NT2/D1 (cell line): ENCODE measurements around the gene TANK.

Source experiments
- SUZ12 ChIP-seq: IDR thresholded peaks from 2 replicates; pipeline ENCODE4 v1.6.1; 2011; ENCODE audit not compliant: insufficient read length, insufficient read depth; ENCODE audit errors: extremely low read depth
- YY1 ChIP-seq: IDR thresholded peaks from 2 replicates; pipeline ENCODE4 v1.6.1; 2011; ENCODE audit not compliant: insufficient read length, insufficient read depth
- ZNF274 ChIP-seq: IDR thresholded peaks from 2 replicates; pipeline ENCODE4 v1.6.1; 2011; ENCODE audit warnings: mild to moderate bottlenecking, low read depth, low read length

GRCh38 chr2:161160226-161161073 is at the start of gene TANK:
- no peak for TF ChIP-seq SUZ12
- TF ChIP-seq ZNF274, result no peak
- TF ChIP-seq YY1, result peak; percentile 47
